Large intestine (tissue), 3 donors: ENCODE results near the gene MYO5B. TPM values are rescaled to one million over a fixed set of nuclear protein-coding genes. Genes with fewer than 3 reads are reported as not detected.

Experiments used
- DNase-seq, 2 donors: peaks; one replicate each; pipeline versions ENCODE4 v3.0.0 to v3.0.0-alpha.2; 2013
- H3K27ac ChIP-seq: one replicate; pipeline ENCODE4 v1.5.1; 2013; ENCODE audit warnings: low read length
- H3K27me3 ChIP-seq: 2 replicates; pipeline ENCODE4 v1.6.1; 2013; ENCODE audit warnings: low read length; ENCODE audit not compliant: control insufficient read depth, insufficient read depth
- H3K36me3 ChIP-seq: 2 replicates; pipeline ENCODE4 v1.6.1; 2013; ENCODE audit warnings: low read length; ENCODE audit not compliant: control insufficient read depth, insufficient read depth
- H3K4me1 ChIP-seq: one replicate; pipeline ENCODE4 v1.6.1; 2013; ENCODE audit warnings: low read length; ENCODE audit not compliant: control insufficient read depth, insufficient read depth
- H3K4me3 ChIP-seq: one replicate; pipeline ENCODE4 v1.5.1; 2013; ENCODE audit warnings: low read length
- H3K9me3 ChIP-seq: one replicate; pipeline ENCODE4 v1.6.1; 2013; ENCODE audit warnings: mild to moderate bottlenecking, low read depth, low read length, moderate library complexity; ENCODE audit not compliant: control insufficient read depth
- WGBS: methylation state at CpG from one replicate; pipeline ENCODE4 v1.1.5; 2013; ENCODE audit warnings: low lambda C conversion rate; ENCODE audit not compliant: insufficient coverage; 5-methylcytosine and 5-hydroxymethylcytosine counted together
- polyA plus RNA-seq: library from polyadenylated mRNA; unstranded; fragments of 120-200 nt; gene quantifications from one replicate; pipeline ENCODE4 v1.2.1, GENCODE V29; 2013

MYO5B gene
- polyA plus RNA-seq, 1 donor = 52.0 TPM

- WGBS = no CpG with 5 or more reads among the region's 3 CpGs
- H3K27me3 ChIP-seq = no peaks in the 10 kb centered on the region
- H3K9me3 ChIP-seq = no peaks in the 10 kb centered on the region
- H3K27ac ChIP-seq = no peak overlapping the region
- H3K4me1 ChIP-seq = no peaks in the 10 kb centered on the region
- peaks cover 52% of the 10 kb centered on the region for H3K36me3 ChIP-seq
- no peak for DNase-seq
- no peak overlapping the region for H3K4me3 ChIP-seq
Measured at GRCh38 chr18:49933530-49934128, 261.3 kb downstream of the MYO5B start.

GRCh38 chr18:49931760-49932159, 263.2 kb downstream of the MYO5B start:
- no peaks in the 10 kb centered on the region for H3K27me3 ChIP-seq
- no CpG with 5 or more reads among the region's 4 CpGs for WGBS

GRCh38 chr18:49931179-49931578, 263.8 kb downstream of the MYO5B start:
- no peaks in the 10 kb centered on the region for H3K4me1 ChIP-seq
- H3K36me3 ChIP-seq = peaks cover 50% of the 10 kb centered on the region
- no peak for DNase-seq
- no CpG with 5 or more reads among the region's 5 CpGs for WGBS
- H3K27ac ChIP-seq = no peak overlapping the region
- no peak overlapping the region for H3K4me3 ChIP-seq
- no peaks in the 10 kb centered on the region for H3K9me3 ChIP-seq
- H3K27me3 ChIP-seq = no peaks in the 10 kb centered on the region

More at GRCh38 chr18:49931760-49932159, 263.2 kb downstream of the MYO5B start:
- Histone ChIP-seq H3K27ac (no peak overlapping the region), H3K4me1 (no peaks in the 10 kb centered on the region), H3K36me3 (peaks cover 49% of the 10 kb centered on the region), H3K4me3 (no peak overlapping the region), H3K9me3 (no peaks in the 10 kb centered on the region)
- DNase-seq = no peak

- H3K9me3 ChIP-seq = no peaks in the 10 kb centered on the region
- H3K36me3 ChIP-seq = peaks cover 37% of the 10 kb centered on the region
- H3K4me3 ChIP-seq = no peak overlapping the region
- no peak overlapping the region for H3K27ac ChIP-seq
- no peaks in the 10 kb centered on the region for H3K27me3 ChIP-seq
- WGBS = 100% methylated on average over 1 of the region's 5 CpGs
- DNase-seq = no peak
- H3K4me1 ChIP-seq = no peaks in the 10 kb centered on the region
Measured at GRCh38 chr18:49926106-49926745, 268.7 kb downstream of the MYO5B start.

GRCh38 chr18:49924293-49924983, 270.5 kb downstream of the MYO5B start:
- H3K27ac ChIP-seq = no peak overlapping the region
- H3K27me3 ChIP-seq = no peaks in the 10 kb centered on the region
- no CpG with 5 or more reads among the region's 2 CpGs for WGBS
- no peak for DNase-seq
- H3K4me3 ChIP-seq = no peak overlapping the region
- H3K9me3 ChIP-seq = no peaks in the 10 kb centered on the region
- H3K4me1 ChIP-seq = no peaks in the 10 kb centered on the region
- peaks cover 35% of the 10 kb centered on the region for H3K36me3 ChIP-seq

- DNase-seq = no peak
- Histone ChIP-seq H3K9me3 (no peaks in the 10 kb centered on the region), H3K36me3 (peaks cover 32% of the 10 kb centered on the region), H3K27me3 (no peaks in the 10 kb centered on the region), H3K27ac (no peak overlapping the region), H3K4me3 (no peak overlapping the region), H3K4me1 (no peaks in the 10 kb centered on the region)
- WGBS = 100% methylated on average over 1 of the region's 2 CpGs
Measured at GRCh38 chr18:49922228-49922627, 272.7 kb downstream of the MYO5B start.

GRCh38 chr18:49921318-49921985, 273.5 kb downstream of the MYO5B start:
- no peak overlapping the region for H3K4me3 ChIP-seq
- no peak overlapping the region for H3K27ac ChIP-seq
- H3K27me3 ChIP-seq = no peaks in the 10 kb centered on the region
- no peaks in the 10 kb centered on the region for H3K9me3 ChIP-seq
- WGBS = 92% methylated on average over 2 of the region's 12 CpGs
- H3K4me1 ChIP-seq = no peaks in the 10 kb centered on the region
- peaks cover 35% of the 10 kb centered on the region for H3K36me3 ChIP-seq
- DNase-seq = no peak

- Histone ChIP-seq H3K4me3 (no peak overlapping the region), H3K36me3 (peaks cover 31% of the 10 kb centered on the region), H3K9me3 (no peaks in the 10 kb centered on the region), H3K27ac (no peak overlapping the region), H3K4me1 (no peaks in the 10 kb centered on the region), H3K27me3 (no peaks in the 10 kb centered on the region)
- no peak for DNase-seq
- no CpG with 5 or more reads among the region's 6 CpGs for WGBS
Measured at GRCh38 chr18:49920731-49921130, 274.2 kb downstream of the MYO5B start.

- Histone ChIP-seq H3K4me3 (no peak overlapping the region), H3K36me3 (peaks cover 26% of the 10 kb centered on the region), H3K9me3 (no peaks in the 10 kb centered on the region), H3K27me3 (no peaks in the 10 kb centered on the region), H3K27ac (no peak overlapping the region), H3K4me1 (no peaks in the 10 kb centered on the region)
- DNase-seq = no peak
- no CpG with 5 or more reads among the region's 5 CpGs for WGBS
Measured at GRCh38 chr18:49917742-49918141, 277.2 kb downstream of the MYO5B start.

- no peaks in the 10 kb centered on the region for H3K4me1 ChIP-seq
- no peak overlapping the region for H3K27ac ChIP-seq
- no peaks in the 10 kb centered on the region for H3K27me3 ChIP-seq
- H3K4me3 ChIP-seq = no peak overlapping the region
- no peaks in the 10 kb centered on the region for H3K9me3 ChIP-seq
- peak in 1 of 2 donors; percentile 29 for DNase-seq
- WGBS = no CpG with 5 or more reads among the region's 7 CpGs
- H3K36me3 ChIP-seq = peaks cover 35% of the 10 kb centered on the region
Measured at GRCh38 chr18:49915352-49915751, 279.6 kb downstream of the MYO5B start.
